Parietal lobe (tissue), 1 donor: ENCODE results near the gene UTP14A. TPM values are rescaled to one million over a fixed set of nuclear protein-coding genes. Genes with fewer than 3 reads are reported as not detected.

Experiments used
- total RNA-seq: library from RNA; depleted of rRNA; stranded (reverse); fragments of >200 nt; gene quantifications from one replicate; pipeline ENCODE4 v1.2.3, GENCODE V29; 2014

UTP14A gene, protein sequence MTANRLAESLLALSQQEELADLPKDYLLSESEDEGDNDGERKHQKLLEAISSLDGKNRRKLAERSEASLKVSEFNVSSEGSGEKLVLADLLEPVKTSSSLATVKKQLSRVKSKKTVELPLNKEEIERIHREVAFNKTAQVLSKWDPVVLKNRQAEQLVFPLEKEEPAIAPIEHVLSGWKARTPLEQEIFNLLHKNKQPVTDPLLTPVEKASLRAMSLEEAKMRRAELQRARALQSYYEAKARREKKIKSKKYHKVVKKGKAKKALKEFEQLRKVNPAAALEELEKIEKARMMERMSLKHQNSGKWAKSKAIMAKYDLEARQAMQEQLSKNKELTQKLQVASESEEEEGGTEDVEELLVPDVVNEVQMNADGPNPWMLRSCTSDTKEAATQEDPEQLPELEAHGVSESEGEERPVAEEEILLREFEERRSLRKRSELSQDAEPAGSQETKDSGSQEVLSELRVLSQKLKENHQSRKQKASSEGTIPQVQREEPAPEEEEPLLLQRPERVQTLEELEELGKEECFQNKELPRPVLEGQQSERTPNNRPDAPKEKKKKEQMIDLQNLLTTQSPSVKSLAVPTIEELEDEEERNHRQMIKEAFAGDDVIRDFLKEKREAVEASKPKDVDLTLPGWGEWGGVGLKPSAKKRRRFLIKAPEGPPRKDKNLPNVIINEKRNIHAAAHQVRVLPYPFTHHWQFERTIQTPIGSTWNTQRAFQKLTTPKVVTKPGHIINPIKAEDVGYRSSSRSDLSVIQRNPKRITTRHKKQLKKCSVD
- total RNA-seq, result 12.5 TPM

GRCh38 chrX:129905787-129906580 is at the start of gene UTP14A:
Gene UTP14A, plus strand, starts transcription at chrX:129906164. Its CDS starts 47 bp downstream, at chrX:129906211.

Other genes starting within 250 kb of the UTP14A start
- not detected for gene XPNPEP2, start 167.2 kb upstream of the UTP14A start, total RNA-seq
- 0.94 TPM for gene SASH3, start 126.2 kb upstream of the UTP14A start, total RNA-seq
- 36.6 TPM for gene ZDHHC9, start 62.3 kb upstream of the UTP14A start, total RNA-seq
- 5.6 TPM for gene BCORL1, start 76.5 kb downstream of the UTP14A start, total RNA-seq
- gene ELF4, start 204.3 kb downstream of the UTP14A start, total RNA-seq, result not detected